Spleen (tissue), 11 donors: ENCODE measurements around the gene KIF6. TPM values are rescaled to one million over a fixed set of nuclear protein-coding genes. Genes with fewer than 3 reads are reported as not detected.

ENCODE experiments used
- DNase-seq: peaks from one replicate; pipeline ENCODE4 v3.0.0-alpha.2; 2020
- H3K27ac ChIP-seq, 8 donors: fragments of 200-600 bp; sonication (generic) in 7 of 8; 1 replicate in 4 of 8; 2 replicates in 4 of 8; pipeline versions ENCODE4 v1.5.0 to v1.8.0; 2016 to 2021; ENCODE audit warnings: inconsistent platforms in 4 of 8, mild to moderate bottlenecking in 4 of 8, moderate library complexity in 1 of 8
- H3K27me3 ChIP-seq, 7 donors: fragments of 200-600 bp; sonication (generic) in 6 of 7; replicated peaks in 1 of 7; 1 replicate in 4 of 7; 2 replicates in 3 of 7; pipeline versions ENCODE4 v1.5.0 to v1.8.0; 2016 to 2021; ENCODE audit warnings: inconsistent platforms in 3 of 7, mild to moderate bottlenecking in 1 of 7
- H3K36me3 ChIP-seq, 6 donors: fragments of 200-600 bp; sonication (generic) in 5 of 6; 1 replicate in 4 of 6; 2 replicates in 2 of 6; pipeline versions ENCODE4 v1.5.0 to v1.8.0; 2016 to 2021; ENCODE audit warnings: inconsistent platforms in 2 of 6
- H3K4me1 ChIP-seq, 6 donors: fragments of 200-600 bp; sonication (generic) in 5 of 6; 1 replicate in 3 of 6; 2 replicates in 3 of 6; pipeline versions ENCODE4 v1.5.0 to v1.8.0; 2016 to 2021; ENCODE audit warnings: inconsistent platforms in 3 of 6
- H3K4me3 ChIP-seq, 8 donors: fragments of 200-600 bp; sonication (generic) in 7 of 8; 1 replicate in 4 of 8; 2 replicates in 4 of 8; pipeline versions ENCODE4 v1.5.0 to v1.8.0; 2016 to 2021; ENCODE audit warnings: inconsistent platforms in 4 of 8, mild to moderate bottlenecking in 4 of 8, moderate library complexity in 2 of 8
- H3K9me3 ChIP-seq, 8 donors: fragments of 200-600 bp; sonication (generic) in 7 of 8; 1 replicate in 4 of 8; 2 replicates in 4 of 8; pipeline versions ENCODE4 v1.5.0 to v1.8.0; 2016 to 2021; ENCODE audit warnings: inconsistent platforms in 4 of 8
- POLR2A ChIP-seq, 3 donors: fragments of 450-650 bp; IDR thresholded peaks; one replicate each; pipeline ENCODE4 v1.5.1; 2017; ENCODE audit warnings: antibody characterized with exemption in 3 of 3, mild to moderate bottlenecking in 1 of 3
- POLR2AphosphoS5 ChIP-seq, 3 donors: sonication (generic); formaldehyde crosslinking; IDR thresholded peaks; one replicate each; pipeline ENCODE4 v1.5.1; 2017; ENCODE audit warnings: antibody characterized with exemption in 3 of 3
- WGBS, 5 donors: extraction: QIAGEN DNeasy Blood & Tissue Kit in 3 of 5; methylation state at CpG; one replicate each; pipeline versions ENCODE4 v1.1.5 to v1.1.7; 2013 to 2018; 5-methylcytosine and 5-hydroxymethylcytosine counted together
- intact Hi-C: fragments of 100-400 bp; cut with DNase I; formaldehyde crosslinking; loops from one replicate; pipeline ENCODE4 v1.15.0; 2023; ENCODE audit warnings: low total_unique reads
- polyA plus RNA-seq, 3 donors: library from polyadenylated mRNA; stranded (reverse); fragments of 200-250 nt; gene quantifications; one replicate each; pipeline ENCODE4 v1.2.1, GENCODE V29; 2013
- total RNA-seq, 7 donors: library from RNA; depleted of rRNA in 3 of 7; stranded (reverse); fragments of >200 nt in 3 of 7; fragmentation: NEBNext Ultra II Directional in 4 of 7; extraction: Animal tissue kit (Norgen Biotek cat#: 25700) in 4 of 7; gene quantifications; one replicate each; pipeline versions ENCODE4 v1.1.0 to v1.2.1, GENCODE V29; 2016 to 2021
- TF ChIP-seq, protein P1 (sequence below), 11 experiments: fragments of 200-600 bp in 7 of 11; fragments of 450-650 bp in 4 of 11; sonication (generic) in 4 of 11; IDR thresholded peaks in 8 of 11; conservative IDR thresholded peaks in 3 of 11; 1 replicate in 7 of 11; 2 replicates in 4 of 11; pipeline versions ENCODE4 v1.4.0 to v1.8.0; 2016 to 2021; ENCODE audit warnings: antibody characterized with exemption in 11 of 11, inconsistent platforms in 4 of 11, mild to moderate bottlenecking in 1 of 11
- donor health status: healthy with polysubstance abuse.
- donor health status: DM: no; HTN: no; CAD: no; lungs with moderate emphysema.
- donor health status: DM: no; HTN: no; CAD: no.
- donor health status: Bipolar disorder and iron deficiency.
- donor health status: healthy.
- donor health status: DM: no; HTN: no; CAD: no.
- donor health status: DM: yes; HTN: yes; CAD: no.

Gene KIF6
- total and polyA plus RNA-seq, 10 donors = 0.10 to 0.75 (median 0.24) TPM; not detected in 3

- Histone ChIP-seq H3K27me3 (peaks cover 0 to 4% (median 0%) of the 10 kb centered on the region in 7 donors), H3K9me3 (no peaks in the 10 kb centered on the region), H3K4me3 (no peak overlapping the region), H3K36me3 (no peaks in the 10 kb centered on the region), H3K4me1 (peaks cover 0 to 5% (median 0%) of the 10 kb centered on the region in 6 donors), H3K27ac (no peak overlapping the region)
- WGBS, 5 donors = 55 to 74% (median 72%) methylated on average over 2 of the region's 2 CpGs
- TF ChIP-seq POLR2A (IDR thresholded peaks at IDR 0.05) (no peak), POLR2AphosphoS5 (IDR thresholded peaks at IDR 0.05) (no peak)
- TF ChIP-seq, protein P1, sequence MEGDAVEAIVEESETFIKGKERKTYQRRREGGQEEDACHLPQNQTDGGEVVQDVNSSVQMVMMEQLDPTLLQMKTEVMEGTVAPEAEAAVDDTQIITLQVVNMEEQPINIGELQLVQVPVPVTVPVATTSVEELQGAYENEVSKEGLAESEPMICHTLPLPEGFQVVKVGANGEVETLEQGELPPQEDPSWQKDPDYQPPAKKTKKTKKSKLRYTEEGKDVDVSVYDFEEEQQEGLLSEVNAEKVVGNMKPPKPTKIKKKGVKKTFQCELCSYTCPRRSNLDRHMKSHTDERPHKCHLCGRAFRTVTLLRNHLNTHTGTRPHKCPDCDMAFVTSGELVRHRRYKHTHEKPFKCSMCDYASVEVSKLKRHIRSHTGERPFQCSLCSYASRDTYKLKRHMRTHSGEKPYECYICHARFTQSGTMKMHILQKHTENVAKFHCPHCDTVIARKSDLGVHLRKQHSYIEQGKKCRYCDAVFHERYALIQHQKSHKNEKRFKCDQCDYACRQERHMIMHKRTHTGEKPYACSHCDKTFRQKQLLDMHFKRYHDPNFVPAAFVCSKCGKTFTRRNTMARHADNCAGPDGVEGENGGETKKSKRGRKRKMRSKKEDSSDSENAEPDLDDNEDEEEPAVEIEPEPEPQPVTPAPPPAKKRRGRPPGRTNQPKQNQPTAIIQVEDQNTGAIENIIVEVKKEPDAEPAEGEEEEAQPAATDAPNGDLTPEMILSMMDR (IDR thresholded peaks at IDR 0.05 in 8 of 11, conservative IDR thresholded peaks at IDR 0.05 in 3 of 11) = no peak
- no peak for DNase-seq
- intact Hi-C loops = no loop called here
Measured at GRCh38 chr6:39518221-39518620, 207.0 kb downstream of the KIF6 start.

DNA sequence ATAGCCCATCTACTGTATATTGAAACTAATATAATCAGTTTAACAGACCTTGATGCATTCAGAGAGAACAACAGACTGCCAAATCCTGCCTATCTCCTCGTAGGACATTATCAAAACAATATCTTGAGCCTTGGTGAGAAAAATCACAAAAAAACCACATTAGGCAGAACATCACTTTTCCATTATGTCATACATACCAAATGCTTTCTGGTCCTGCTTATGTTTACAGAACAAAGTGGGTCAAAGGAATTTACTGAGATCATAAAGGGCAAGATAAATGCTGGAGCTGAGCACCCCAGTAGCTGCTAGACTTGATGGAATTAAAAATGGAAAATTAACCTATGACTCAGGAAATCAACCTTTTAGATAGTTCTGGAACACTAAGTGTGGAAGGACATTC is 207.5 kb downstream of the KIF6 start:
- H3K9me3 ChIP-seq = no peaks in the 10 kb centered on the region
- H3K27me3 ChIP-seq = peaks cover 0 to 4% (median 0%) of the 10 kb centered on the region in 7 donors
- no peak overlapping the region for H3K4me3 ChIP-seq
- WGBS, 5 donors = 47 to 81% (median 53%) methylated on average over 1 of the region's 1 CpG
- intact Hi-C loops = no loop called here
- H3K27ac ChIP-seq = no peak overlapping the region
- no peak for DNase-seq
- TF ChIP-seq, protein P1 (IDR thresholded peaks at IDR 0.05 in 8 of 11, conservative IDR thresholded peaks at IDR 0.05 in 3 of 11) = no peak
- no peak for TF ChIP-seq POLR2AphosphoS5 (IDR thresholded peaks at IDR 0.05)
- TF ChIP-seq POLR2A (IDR thresholded peaks at IDR 0.05) = no peak
- peaks cover 0 to 5% (median 0%) of the 10 kb centered on the region in 6 donors for H3K4me1 ChIP-seq
- H3K36me3 ChIP-seq = no peaks in the 10 kb centered on the region

- no peak for DNase-seq
- Histone ChIP-seq H3K27ac (no peak overlapping the region), H3K27me3 (peaks cover 0 to 4% (median 0%) of the 10 kb centered on the region in 7 donors), H3K4me3 (no peak overlapping the region), H3K4me1 (peaks cover 0 to 5% (median 0%) of the 10 kb centered on the region in 6 donors), H3K36me3 (no peaks in the 10 kb centered on the region), H3K9me3 (no peaks in the 10 kb centered on the region)
- TF ChIP-seq, protein P1 (IDR thresholded peaks at IDR 0.05 in 8 of 11, conservative IDR thresholded peaks at IDR 0.05 in 3 of 11) = no peak
- TF ChIP-seq POLR2AphosphoS5 (IDR thresholded peaks at IDR 0.05) = no peak
- intact Hi-C loops = no loop called here
Measured at GRCh38 chr6:39516471-39516870, 208.7 kb downstream of the KIF6 start.

DNA sequence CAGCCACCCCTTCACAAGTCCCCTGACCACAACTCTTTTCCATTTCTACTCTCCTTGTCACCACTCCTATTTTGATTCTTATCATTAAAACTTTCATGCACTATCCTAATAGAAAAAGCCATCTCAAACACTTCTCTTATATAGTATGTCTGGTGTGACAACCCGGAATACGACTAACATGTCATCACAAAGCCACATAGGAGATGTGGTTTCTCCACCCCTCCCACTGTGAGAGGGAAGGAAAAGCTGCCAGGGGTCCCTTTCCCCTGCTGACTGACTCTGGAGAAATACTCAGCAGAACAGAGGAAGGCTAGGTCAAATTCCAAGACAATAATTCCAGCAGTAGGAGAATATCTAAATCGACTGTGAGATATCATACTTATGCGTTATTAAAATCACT is 209.7 kb downstream of the KIF6 start:
- Histone ChIP-seq H3K4me3 (no peak overlapping the region), H3K27me3 (peaks cover 0 to 4% (median 0%) of the 10 kb centered on the region in 7 donors), H3K36me3 (no peaks in the 10 kb centered on the region), H3K4me1 (no peaks in the 10 kb centered on the region), H3K27ac (no peak overlapping the region), H3K9me3 (no peaks in the 10 kb centered on the region)
- TF ChIP-seq POLR2AphosphoS5 (IDR thresholded peaks at IDR 0.05) (no peak), POLR2A (IDR thresholded peaks at IDR 0.05) (no peak)
- TF ChIP-seq, protein P1 (IDR thresholded peaks at IDR 0.05 in 8 of 11, conservative IDR thresholded peaks at IDR 0.05 in 3 of 11) = no peak
- intact Hi-C loops = no loop called here
- WGBS, 5 donors = 73 to 83% (median 80%) methylated on average over 4 of the region's 4 CpGs
- no peak for DNase-seq
